Spleen (tissue), 11 donors: Measurements from ENCODE around the gene SLC27A3. TPM values are rescaled to one million over a fixed set of nuclear protein-coding genes. Genes with fewer than 3 reads are reported as not detected.

Experiments used
- DNase-seq: peaks from one replicate; pipeline ENCODE4 v3.0.0-alpha.2; 2020
- H3K27ac ChIP-seq, 8 donors: fragments of 200-600 bp; sonication (generic) in 7 of 8; 1 replicate in 4 of 8; 2 replicates in 4 of 8; pipeline versions ENCODE4 v1.5.0 to v1.8.0; 2016 to 2021; ENCODE audit warnings: inconsistent platforms in 4 of 8, mild to moderate bottlenecking in 4 of 8, moderate library complexity in 1 of 8
- H3K27me3 ChIP-seq, 7 donors: fragments of 200-600 bp; sonication (generic) in 6 of 7; replicated peaks in 1 of 7; 1 replicate in 4 of 7; 2 replicates in 3 of 7; pipeline versions ENCODE4 v1.5.0 to v1.8.0; 2016 to 2021; ENCODE audit warnings: inconsistent platforms in 3 of 7, mild to moderate bottlenecking in 1 of 7
- H3K36me3 ChIP-seq, 6 donors: fragments of 200-600 bp; sonication (generic) in 5 of 6; 1 replicate in 4 of 6; 2 replicates in 2 of 6; pipeline versions ENCODE4 v1.5.0 to v1.8.0; 2016 to 2021; ENCODE audit warnings: inconsistent platforms in 2 of 6
- H3K4me1 ChIP-seq, 6 donors: fragments of 200-600 bp; sonication (generic) in 5 of 6; 1 replicate in 3 of 6; 2 replicates in 3 of 6; pipeline versions ENCODE4 v1.5.0 to v1.8.0; 2016 to 2021; ENCODE audit warnings: inconsistent platforms in 3 of 6
- H3K4me3 ChIP-seq, 8 donors: fragments of 200-600 bp; sonication (generic) in 7 of 8; 1 replicate in 4 of 8; 2 replicates in 4 of 8; pipeline versions ENCODE4 v1.5.0 to v1.8.0; 2016 to 2021; ENCODE audit warnings: inconsistent platforms in 4 of 8, mild to moderate bottlenecking in 4 of 8, moderate library complexity in 2 of 8
- H3K9me3 ChIP-seq, 8 donors: fragments of 200-600 bp; sonication (generic) in 7 of 8; 1 replicate in 4 of 8; 2 replicates in 4 of 8; pipeline versions ENCODE4 v1.5.0 to v1.8.0; 2016 to 2021; ENCODE audit warnings: inconsistent platforms in 4 of 8
- POLR2A ChIP-seq, 3 donors: fragments of 450-650 bp; IDR thresholded peaks; one replicate each; pipeline ENCODE4 v1.5.1; 2017; ENCODE audit warnings: antibody characterized with exemption in 3 of 3, mild to moderate bottlenecking in 1 of 3
- POLR2AphosphoS5 ChIP-seq, 3 donors: sonication (generic); formaldehyde crosslinking; IDR thresholded peaks; one replicate each; pipeline ENCODE4 v1.5.1; 2017; ENCODE audit warnings: antibody characterized with exemption in 3 of 3
- whole genome bisulfite sequencing, 5 donors: extraction: QIAGEN DNeasy Blood & Tissue Kit in 3 of 5; methylation state at CpG; one replicate each; pipeline versions ENCODE4 v1.1.5 to v1.1.7; 2013 to 2018; 5-methylcytosine and 5-hydroxymethylcytosine counted together
- intact Hi-C: fragments of 100-400 bp; cut with DNase I; formaldehyde crosslinking; loops from one replicate; pipeline ENCODE4 v1.15.0; 2023; ENCODE audit warnings: low total_unique reads
- polyA plus RNA-seq, 3 donors: library from polyadenylated mRNA; stranded (reverse); fragments of 200-250 nt; gene quantifications; one replicate each; pipeline ENCODE4 v1.2.1, GENCODE V29; 2013
- total RNA-seq, 7 donors: library from RNA; depleted of rRNA in 3 of 7; stranded (reverse); fragments of >200 nt in 3 of 7; fragmentation: NEBNext Ultra II Directional in 4 of 7; extraction: Animal tissue kit (Norgen Biotek cat#: 25700) in 4 of 7; gene quantifications; one replicate each; pipeline versions ENCODE4 v1.1.0 to v1.2.1, GENCODE V29; 2016 to 2021
- TF ChIP-seq, protein P1 (sequence below), 11 experiments: fragments of 200-600 bp in 7 of 11; fragments of 450-650 bp in 4 of 11; sonication (generic) in 4 of 11; IDR thresholded peaks in 8 of 11; conservative IDR thresholded peaks in 3 of 11; 1 replicate in 7 of 11; 2 replicates in 4 of 11; pipeline versions ENCODE4 v1.4.0 to v1.8.0; 2016 to 2021; ENCODE audit warnings: antibody characterized with exemption in 11 of 11, inconsistent platforms in 4 of 11, mild to moderate bottlenecking in 1 of 11
- donor health status: healthy with polysubstance abuse.
- donor health status: DM: no; HTN: no; CAD: no; lungs with moderate emphysema.
- donor health status: DM: no; HTN: no; CAD: no.
- donor health status: Bipolar disorder and iron deficiency.
- donor health status: healthy.
- donor health status: DM: no; HTN: no; CAD: no.
- donor health status: DM: yes; HTN: yes; CAD: no.

Gene SLC27A3
- total and polyA plus RNA-seq, 10 donors = 11.1 to 54.5 (median 21.9) TPM

GRCh38 chr1:153746174-153746573 is 29.0 kb upstream of the SLC27A3 start:
- peak; percentile 41 for DNase-seq
- peaks cover 0 to 98% (median 64%) of the 10 kb centered on the region in 6 donors for H3K36me3 ChIP-seq
- TF ChIP-seq POLR2AphosphoS5 (IDR thresholded peaks at IDR 0.05) (no peak), POLR2A (IDR thresholded peaks at IDR 0.05) (no peak)
- TF ChIP-seq, protein P1, sequence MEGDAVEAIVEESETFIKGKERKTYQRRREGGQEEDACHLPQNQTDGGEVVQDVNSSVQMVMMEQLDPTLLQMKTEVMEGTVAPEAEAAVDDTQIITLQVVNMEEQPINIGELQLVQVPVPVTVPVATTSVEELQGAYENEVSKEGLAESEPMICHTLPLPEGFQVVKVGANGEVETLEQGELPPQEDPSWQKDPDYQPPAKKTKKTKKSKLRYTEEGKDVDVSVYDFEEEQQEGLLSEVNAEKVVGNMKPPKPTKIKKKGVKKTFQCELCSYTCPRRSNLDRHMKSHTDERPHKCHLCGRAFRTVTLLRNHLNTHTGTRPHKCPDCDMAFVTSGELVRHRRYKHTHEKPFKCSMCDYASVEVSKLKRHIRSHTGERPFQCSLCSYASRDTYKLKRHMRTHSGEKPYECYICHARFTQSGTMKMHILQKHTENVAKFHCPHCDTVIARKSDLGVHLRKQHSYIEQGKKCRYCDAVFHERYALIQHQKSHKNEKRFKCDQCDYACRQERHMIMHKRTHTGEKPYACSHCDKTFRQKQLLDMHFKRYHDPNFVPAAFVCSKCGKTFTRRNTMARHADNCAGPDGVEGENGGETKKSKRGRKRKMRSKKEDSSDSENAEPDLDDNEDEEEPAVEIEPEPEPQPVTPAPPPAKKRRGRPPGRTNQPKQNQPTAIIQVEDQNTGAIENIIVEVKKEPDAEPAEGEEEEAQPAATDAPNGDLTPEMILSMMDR (IDR thresholded peaks at IDR 0.05 in 8 of 11, conservative IDR thresholded peaks at IDR 0.05 in 3 of 11) = no peak
- H3K27ac ChIP-seq = no peak overlapping the region
- peaks cover 2 to 38% (median 18%) of the 10 kb centered on the region in 6 donors for H3K4me1 ChIP-seq
- intact Hi-C loops = loop anchor here (5.0 kb wide), 1 partner anchor 69 kb away; the partner anchor contains the start of gene NPR1
- H3K9me3 ChIP-seq = no peaks in the 10 kb centered on the region
- no peaks in the 10 kb centered on the region for H3K27me3 ChIP-seq
- H3K4me3 ChIP-seq = no peak overlapping the region
- WGBS, 5 donors = 89 to 98% (median 93%) methylated on average over 13 of the region's 13 CpGs

GRCh38 chr1:153748903-153749302 is 26.3 kb upstream of the SLC27A3 start:
- no peak overlapping the region for H3K4me3 ChIP-seq
- H3K4me1 ChIP-seq = peaks cover 0 to 21% (median 5%) of the 10 kb centered on the region in 6 donors
- no peaks in the 10 kb centered on the region for H3K9me3 ChIP-seq
- no peaks in the 10 kb centered on the region for H3K27me3 ChIP-seq
- no peak for DNase-seq
- intact Hi-C loops = loop anchor here (5.0 kb wide), 1 partner anchor 72 kb away; the partner anchor contains the start of gene NPR1
- TF ChIP-seq POLR2A (IDR thresholded peaks at IDR 0.05) = no peak
- TF ChIP-seq, protein P1 (IDR thresholded peaks at IDR 0.05 in 8 of 11, conservative IDR thresholded peaks at IDR 0.05 in 3 of 11) = no peak
- TF ChIP-seq POLR2AphosphoS5 (IDR thresholded peaks at IDR 0.05) = no peak
- peaks cover 0 to 98% (median 74%) of the 10 kb centered on the region in 6 donors for H3K36me3 ChIP-seq
- WGBS, 5 donors = 79 to 85% (median 83%) methylated on average over 2 of the region's 2 CpGs
- peak overlapping the region in 1 of 8 donors; percentile 17 for H3K27ac ChIP-seq

- 39 to 49% (median 46%) methylated on average over 6 of the region's 6 CpGs for WGBS, 5 donors
- no peak overlapping the region for H3K4me3 ChIP-seq
- intact Hi-C loops = loop anchor here (5.0 kb wide), 1 partner anchor 72 kb away; the partner anchor contains the start of gene NPR1
- H3K27ac ChIP-seq = peak overlapping the region in 1 of 8 donors; percentile 17
- peak; percentile 95 for DNase-seq
- peaks cover 0 to 21% (median 4%) of the 10 kb centered on the region in 6 donors for H3K4me1 ChIP-seq
- H3K36me3 ChIP-seq = peaks cover 0 to 98% (median 75%) of the 10 kb centered on the region in 6 donors
- TF ChIP-seq POLR2AphosphoS5 (IDR thresholded peaks at IDR 0.05) (peak in 2 of 3 donors; percentile 67 to 69), POLR2A (IDR thresholded peaks at IDR 0.05) (no peak)
- TF ChIP-seq, protein P1 (IDR thresholded peaks at IDR 0.05 in 8 of 11, conservative IDR thresholded peaks at IDR 0.05 in 3 of 11) = peak; percentile 87 to 99 (median 97)
- H3K9me3 ChIP-seq = no peaks in the 10 kb centered on the region
- H3K27me3 ChIP-seq = no peaks in the 10 kb centered on the region
These were observed 25.7 kb upstream of the SLC27A3 start for GRCh38 chr1:153749408-153750005.
